GM21390 (cell line): ENCODE data around the gene GAREM1.
"Not testable (repeated sequence)": the region's sequence is repeated elsewhere in the genome, so short reads cannot be mapped to it uniquely, and the experiment has no call there.

Experiments used
- ATAC-seq: cut with Tn5 transposase; IDR thresholded peaks from one replicate; pipeline ENCODE4 v1.9.1; 2021; ENCODE audit not compliant: unreplicated experiment

The GAREM1 gene

DNA sequence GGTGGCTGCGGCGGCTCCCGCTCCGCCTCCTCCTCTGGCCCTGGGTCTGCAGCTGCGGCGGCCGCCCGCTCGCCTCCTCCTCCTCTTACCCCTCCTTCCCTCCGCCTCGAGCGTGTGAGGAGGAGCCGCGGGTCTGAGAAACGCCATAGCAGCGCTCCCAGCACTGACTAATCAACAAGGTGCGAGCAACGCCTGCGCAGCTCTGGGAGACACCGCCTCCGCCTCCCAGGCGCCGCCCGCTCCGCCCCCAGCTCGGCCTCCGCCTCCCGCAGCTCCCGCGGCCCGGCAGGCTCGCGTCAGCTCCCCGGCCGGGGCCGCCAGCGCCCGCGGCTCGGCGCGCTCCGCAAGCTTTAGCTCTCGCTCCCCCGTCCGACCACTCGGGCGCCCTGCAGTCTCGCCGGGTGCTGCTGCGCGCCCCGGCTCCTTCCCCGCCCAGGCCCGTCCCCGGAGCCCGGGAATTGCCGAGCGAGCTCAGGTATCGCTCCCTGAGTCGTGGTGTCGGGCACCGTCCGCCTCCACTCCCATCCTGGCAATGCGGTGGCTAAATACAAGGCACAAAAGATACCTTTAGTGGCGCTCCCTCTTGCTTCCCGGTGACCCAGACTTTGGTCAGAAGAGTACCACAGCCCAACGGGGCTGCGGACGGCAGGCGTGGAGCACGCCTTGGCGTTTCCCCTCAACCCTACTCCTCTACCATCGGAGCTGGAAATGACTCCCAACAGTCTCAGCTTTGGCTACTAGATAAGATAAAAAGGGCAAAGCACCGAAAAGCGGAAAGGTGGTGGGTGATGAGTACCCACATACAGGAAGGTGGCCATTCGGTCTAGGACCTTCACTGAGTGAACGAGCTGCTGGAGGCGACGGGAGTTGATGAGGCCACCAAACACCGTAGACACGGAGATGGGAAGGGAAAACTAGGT lies at the start of gene GAREM1:
TSS of gene GAREM1 (minus strand) at position 169 of the 920 bp plus-strand sequence. CDS start 454 bp downstream, outside the sequence.
- peak; percentile 98 for ATAC-seq

DNA sequence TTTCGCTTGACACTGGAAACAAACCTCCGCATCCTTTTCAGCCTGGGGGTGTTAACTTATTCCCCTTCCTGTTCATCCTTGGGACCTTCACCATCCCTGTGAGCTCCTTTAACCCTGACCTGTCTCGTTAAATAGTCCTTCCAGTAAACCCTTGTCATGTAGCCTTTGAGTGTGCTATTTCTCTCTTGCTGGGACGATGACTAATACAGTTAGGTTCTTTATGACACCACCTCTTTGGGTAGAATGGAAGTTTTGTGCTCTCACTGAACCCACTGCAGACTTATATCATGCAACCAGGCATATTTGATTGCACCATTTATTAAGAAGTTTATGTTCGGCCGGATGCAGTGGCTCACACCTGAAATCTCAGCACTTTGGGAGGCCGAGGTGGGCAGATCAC lies 40.5 kb upstream of the GAREM1 start:
- no peak for ATAC-seq

DNA sequence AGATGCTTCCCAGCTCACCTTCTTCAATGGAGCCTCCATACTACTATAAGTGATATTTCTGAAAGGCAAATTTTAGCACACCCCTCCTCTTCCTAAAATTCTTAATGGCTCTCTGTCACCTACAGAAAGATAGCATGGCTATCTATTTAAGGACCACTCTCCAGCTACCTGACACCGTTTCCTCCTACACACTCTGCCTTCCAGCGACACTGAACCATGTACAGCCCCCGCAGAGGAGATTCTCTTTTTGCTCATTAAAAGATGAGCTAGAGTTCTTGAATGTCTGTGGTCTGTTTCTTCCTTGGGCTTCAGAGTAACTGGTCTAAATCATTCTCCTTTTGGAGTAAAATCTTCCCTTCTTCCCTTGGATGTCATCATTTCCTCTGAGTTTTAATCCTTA lies 38.4 kb upstream of the GAREM1 start:
- ATAC-seq, result no peak

DNA sequence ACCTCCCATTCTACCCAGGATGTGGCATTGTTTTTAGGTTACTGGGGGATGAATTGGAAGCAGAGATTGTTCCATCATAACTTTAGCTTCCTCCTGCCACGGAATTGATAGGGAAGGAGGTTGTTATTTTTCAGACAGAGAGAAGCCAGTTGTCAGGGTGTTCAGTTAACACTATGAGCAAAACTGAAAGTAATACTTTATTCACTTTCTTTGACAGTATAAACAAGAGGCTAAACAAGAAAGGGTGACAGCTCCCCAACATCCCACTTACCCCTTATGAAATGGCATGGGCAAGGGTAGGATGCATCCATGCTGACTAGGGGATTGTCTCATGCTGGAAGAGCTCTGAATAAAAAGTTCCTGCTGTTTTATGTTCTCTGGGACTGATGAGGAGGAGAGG lies 36.4 kb upstream of the GAREM1 start:
- no peak for ATAC-seq

DNA sequence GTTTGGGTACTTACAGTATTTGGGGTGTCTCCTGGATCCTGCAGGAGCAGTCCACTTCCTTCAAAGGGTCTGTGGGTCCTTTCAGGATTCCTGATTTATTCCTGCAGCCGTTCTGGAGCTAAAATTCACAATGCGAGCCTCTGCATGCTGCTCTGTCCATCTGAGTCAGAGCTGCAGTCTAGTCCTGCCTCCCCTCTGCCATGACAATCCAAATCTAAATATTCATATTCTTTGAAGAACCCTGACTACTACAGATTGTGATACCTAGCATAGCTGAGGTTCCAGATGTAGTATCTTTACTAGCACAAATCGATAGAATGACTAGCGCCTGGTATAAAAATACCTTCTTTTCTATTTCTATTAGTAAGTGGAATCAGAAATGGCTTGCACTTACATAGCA lies 31.3 kb upstream of the GAREM1 start:
- ATAC-seq, result no peak

DNA sequence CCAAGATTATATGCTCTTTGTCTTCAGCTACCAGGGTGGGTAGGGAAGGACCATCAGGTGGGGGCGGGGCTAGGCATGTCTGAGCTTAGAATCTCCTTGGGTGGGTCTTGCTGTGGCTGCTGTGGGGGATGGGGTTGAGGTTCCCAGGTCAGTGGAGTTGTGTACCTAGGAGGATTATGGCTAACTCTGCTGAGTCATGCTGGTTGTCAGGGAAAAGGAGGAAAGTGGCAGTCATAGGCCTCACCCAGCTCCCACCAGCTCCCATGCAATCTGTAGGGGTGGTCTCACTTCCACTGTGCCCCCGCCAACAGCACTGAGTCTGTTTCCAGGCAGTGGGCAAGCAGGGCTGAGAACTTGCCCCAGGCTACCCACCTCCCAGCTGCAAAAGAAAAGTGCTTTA lies 30.6 kb upstream of the GAREM1 start:
- not testable (repeated sequence) for ATAC-seq

DNA sequence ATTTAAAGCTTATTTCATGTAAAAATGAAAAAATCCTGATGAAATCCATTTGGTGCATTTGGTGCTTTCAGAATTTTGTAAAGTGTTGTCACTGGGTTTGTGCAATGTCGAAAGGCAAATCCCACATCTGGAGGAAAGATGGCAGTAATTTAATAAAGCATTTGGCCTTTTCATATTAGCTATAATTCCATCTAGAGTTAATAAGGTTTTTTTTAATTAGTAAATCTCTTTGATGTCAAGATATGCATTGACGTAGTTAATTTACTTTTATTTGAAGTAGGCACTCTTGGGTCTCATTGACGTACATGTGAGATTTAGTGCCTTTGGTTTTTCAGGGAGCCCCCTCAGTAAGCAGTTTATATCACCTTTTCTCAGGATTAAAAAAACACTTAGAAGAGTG lies 12.3 kb upstream of the GAREM1 start:
- no peak for ATAC-seq

DNA sequence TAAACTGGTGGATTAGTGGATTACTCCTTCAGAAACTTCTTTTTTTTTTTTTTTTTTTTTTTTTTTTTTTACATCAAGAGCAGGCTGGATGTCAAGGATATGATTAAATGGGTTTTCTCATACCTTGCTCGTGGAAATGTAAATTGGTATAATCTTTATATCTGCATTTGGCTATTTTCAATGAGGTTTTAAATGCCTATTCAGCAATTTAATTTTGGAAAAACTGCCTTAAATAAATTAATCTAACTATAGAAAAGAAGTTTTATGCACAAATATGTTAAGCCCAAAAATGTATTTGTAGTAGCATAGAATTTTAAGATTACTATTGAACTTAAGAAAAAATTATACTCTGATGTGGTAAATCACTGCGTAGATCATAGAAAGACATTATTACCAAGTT lies 11.4 kb upstream of the GAREM1 start:
- no peak for ATAC-seq

DNA sequence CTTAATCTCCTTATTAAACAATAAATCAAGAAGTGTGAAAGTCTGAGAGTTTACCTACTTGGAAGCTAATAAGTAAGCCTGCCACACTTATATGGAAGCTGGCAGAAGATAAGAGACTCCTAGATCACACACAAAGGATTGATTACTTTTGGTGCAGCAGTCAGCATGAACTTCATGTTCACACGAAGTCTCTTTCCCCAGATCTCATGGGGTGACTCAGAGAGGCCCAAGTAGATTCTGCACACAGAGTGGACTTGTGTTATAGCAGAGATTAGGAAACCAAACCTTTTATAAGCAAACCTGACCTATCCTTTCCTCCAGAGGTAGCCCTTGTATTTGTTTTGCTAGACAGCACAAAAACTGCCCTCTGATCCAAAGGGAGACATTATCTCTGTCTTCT lies 9.9 kb upstream of the GAREM1 start:
- ATAC-seq, result no peak

DNA sequence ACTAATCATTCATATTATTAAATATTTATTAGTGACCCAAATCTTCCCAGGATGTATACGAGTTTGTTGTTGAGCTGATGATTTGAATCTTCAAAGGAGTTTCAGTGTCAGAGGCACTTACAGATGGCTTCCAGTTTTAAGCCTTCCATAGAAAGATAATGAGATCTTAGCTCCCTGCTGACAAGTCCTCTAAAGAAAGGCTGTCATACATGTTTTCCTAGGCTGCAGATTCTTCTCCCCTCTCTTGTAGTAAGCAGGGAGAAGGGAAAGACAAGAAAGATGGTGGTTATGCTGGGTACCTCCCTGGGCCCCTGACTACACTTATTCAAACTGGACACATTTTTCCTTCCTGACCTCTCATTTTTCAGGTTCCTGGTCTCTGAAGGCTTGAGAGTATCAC lies 8.1 kb upstream of the GAREM1 start:
- no peak for ATAC-seq

DNA sequence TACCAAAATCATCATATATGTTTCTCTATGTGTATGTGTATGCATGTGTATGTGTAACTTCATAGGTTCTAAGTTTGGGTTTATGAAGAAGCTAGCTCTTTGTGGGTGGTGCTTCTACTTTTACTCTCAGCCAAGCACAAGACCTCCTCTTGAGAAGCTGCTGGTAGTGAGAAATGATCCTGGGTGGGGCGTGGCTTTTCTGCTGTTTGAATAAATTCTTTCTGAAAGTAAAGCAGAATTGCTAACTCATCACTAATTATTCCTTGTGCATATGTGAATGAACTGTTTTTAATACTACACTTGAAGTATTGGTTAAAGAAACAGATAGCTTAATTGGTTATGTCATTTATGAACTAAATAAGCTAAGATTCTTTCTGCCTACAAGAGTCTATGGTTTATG lies 7.6 kb upstream of the GAREM1 start:
- ATAC-seq, result no peak

DNA sequence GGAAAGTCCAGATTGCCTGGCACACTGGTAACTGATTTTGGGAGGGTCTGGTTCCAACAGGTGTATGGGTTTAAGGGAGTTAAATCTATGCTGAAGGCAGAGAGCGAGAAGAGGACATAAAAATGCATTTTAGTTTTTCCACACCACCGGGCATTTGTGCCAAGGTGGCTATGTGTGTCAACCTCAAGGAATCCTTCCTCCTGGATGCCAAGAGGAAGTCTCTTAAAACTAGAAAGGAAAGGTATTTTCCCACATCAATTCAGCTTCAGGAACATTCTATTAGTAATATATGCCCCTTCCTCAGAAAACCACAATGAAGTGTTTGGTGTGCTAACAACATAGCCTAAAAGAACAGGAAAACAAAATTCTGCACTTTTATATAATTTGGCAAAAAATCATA lies 5.4 kb upstream of the GAREM1 start:
- no peak for ATAC-seq

DNA sequence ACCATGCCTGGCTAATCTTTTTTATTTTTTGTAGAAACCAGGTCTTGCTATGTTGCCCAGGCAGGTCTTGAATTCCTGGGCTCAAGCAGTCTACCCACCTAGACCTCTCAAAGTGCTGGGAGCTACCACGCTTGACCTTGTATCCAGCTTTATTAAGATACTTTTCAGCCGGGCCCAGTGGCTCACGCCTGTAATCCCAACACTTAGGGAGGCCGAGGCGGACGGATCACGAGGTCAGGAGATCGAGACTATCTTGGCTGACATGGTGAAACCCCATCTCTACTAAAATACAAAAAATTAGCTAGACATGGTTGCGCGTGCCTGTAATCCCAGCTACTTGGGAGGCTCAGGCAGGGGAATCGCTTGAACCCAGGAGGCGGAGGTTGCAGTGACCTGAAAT lies 4.4 kb upstream of the GAREM1 start:
- ATAC-seq, result not testable (repeated sequence)

DNA sequence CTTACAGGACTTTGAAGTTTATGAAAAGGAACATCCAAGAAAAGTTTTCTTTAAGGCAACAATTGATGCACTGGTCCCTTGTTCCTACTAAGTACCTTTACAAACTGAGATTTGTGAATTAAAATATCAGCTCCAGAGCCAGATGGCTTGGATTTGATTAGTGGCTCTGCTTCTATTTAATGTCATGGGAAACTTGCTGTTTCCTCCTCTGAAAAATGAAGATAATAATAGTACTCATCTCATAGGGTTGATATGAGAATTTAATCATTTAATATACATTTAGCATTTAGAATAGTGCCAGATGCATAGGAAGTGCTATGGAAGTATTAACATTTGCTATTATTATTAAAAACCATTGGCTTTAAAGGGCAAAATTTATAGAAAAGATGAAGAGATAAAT lies 2.6 kb upstream of the GAREM1 start:
- ATAC-seq, result no peak

DNA sequence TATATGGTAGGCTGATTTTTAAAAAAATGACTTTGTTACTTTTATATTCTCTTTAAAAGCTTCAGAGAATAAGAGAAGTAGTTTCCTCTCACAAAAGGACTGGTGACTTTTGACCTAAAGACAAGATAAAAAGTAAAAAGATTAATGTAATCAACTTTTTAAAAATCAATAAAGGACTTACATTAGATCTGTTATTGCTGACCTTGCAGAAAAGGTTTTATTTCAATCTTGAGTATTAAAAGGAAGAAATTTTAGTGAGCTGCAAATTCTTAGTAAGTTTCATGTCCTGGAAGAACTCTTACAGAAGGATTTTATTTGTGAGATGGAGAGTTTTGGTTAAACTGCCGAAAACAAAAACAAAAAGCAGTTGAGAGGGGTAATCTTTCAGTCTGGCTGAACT lies 2.2 kb upstream of the GAREM1 start:
- ATAC-seq, result no peak

DNA sequence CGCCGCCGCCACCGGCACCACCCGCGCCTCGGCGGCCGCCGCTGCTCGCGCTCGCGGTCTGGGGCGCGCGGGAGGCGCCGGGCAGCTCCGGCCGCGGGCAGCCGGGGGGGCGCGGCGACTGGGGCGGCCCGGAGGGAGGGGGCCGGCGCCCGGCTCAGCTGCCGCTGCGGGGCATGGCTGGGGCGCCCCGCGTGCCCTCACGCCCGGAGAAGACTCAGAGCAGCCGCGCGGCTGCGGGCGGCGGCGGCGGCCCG lies 295 bp downstream of the GAREM1 start:
- ATAC-seq, result no peak

DNA sequence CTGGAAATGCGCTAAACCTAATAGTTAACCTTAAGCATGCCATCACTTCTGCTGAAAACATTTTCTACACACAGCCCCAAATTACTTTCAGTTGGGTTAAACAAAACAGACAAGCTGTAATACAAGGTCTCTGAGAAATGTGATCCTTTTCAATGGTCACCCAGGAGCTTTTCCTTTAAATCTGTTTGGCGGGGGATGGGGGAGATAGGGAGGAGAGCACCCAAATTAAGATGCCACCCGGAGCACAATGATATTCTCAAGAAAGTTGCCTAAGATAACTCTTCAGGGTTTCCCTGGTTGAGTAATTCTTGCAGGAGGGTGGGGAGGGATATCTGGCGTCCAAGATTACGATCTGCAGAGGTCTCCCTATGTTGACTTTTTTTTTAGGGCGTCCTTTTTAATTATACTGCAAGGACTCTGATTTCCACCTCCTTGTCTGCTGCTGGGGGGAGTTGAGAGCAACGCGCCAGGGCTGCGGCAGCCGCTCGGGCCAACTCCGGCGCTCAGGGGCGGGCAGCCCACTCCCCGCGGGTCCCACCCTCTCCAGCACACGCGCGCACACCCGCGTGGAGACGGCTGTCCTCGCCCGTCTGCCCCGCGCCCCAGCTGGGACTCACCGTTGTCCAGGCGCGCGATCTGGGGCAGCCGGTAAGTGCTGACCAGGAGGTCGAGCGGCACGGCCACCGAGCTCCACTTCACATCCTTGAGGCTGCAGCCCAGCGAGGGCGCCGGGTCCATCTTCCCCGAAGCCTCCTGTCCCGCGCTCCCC lies 807 bp downstream of the GAREM1 start:
- ATAC-seq, result peak; percentile 3

DNA sequence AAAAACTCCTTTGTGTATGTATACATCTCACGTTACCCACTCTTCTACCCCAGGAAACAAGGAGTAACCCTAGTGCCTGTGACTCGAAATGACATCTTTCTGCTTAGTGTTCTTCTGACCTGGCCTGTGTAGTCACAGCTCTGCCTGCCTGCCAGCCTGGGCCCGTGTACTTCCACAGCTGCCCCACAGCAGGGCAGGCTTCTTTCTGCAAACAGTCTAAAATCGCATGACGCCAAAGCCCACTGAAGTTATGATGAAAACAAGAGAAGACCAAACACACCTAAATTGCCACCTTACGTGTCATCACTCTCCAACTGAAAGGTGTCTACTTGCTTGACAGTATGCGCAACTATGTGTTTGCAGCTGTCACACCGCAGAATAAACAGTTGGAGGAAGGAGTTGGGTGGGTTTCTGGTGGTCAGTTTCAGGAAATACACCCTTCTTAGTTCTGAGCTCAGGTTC lies 1.5 kb downstream of the GAREM1 start:
- no peak for ATAC-seq

DNA sequence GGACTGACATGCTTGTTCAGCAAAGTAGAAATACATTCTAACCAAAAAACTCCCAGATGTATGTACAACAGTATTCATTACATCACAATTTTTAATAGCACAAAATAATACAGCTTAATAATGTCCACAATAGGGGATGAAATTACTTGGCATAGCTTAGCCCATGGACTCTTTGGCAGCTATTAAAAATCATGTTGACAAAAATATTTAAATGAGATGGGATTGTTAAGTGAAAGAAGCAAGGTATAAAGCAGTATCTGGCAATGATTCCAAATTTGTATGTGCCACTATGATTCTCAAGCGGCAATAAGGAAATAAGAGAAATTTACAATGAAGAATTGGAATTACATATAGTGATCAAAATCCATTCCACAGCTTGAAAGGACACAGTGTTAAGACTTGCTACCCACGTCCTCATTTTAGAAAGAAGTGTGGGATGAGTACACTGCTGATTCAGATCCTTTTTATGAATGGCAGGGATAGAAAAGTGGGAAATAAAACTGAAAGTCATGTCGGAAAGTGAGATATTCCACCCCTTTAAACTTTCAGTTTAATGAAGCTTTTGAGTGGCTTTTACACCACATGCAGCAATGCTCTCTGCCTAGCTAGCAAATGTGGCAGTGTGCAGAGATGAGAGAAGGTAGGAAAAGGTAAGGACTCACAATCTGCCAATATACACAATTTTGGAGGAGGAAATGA lies 2.4 kb downstream of the GAREM1 start:
- ATAC-seq, result no peak

DNA sequence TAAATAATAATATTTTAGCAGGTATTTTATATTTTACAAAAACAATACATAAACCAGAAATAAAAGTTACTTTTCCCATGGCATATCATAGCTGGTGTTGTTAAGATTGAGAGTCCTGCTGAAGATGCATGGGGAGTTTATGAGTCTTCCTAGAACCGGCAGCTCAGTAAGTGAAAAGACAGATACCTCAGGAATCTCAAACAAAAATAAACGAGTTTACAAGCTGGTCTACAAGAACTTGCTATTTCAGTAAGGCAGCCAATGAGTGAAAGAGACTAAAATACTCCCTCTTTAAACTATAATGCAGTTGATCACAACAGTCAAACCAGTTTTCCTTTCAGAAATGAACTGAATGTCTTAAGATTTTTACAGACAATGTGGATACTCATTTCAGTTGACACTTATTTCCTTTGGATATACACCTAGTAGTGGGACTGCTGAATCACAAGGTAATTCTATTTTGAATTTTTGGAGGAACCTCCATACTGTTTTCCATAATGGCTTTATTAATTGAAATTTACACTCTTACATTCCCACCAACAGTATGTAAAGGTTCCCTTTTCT lies 8.9 kb downstream of the GAREM1 start:
- no peak for ATAC-seq

DNA sequence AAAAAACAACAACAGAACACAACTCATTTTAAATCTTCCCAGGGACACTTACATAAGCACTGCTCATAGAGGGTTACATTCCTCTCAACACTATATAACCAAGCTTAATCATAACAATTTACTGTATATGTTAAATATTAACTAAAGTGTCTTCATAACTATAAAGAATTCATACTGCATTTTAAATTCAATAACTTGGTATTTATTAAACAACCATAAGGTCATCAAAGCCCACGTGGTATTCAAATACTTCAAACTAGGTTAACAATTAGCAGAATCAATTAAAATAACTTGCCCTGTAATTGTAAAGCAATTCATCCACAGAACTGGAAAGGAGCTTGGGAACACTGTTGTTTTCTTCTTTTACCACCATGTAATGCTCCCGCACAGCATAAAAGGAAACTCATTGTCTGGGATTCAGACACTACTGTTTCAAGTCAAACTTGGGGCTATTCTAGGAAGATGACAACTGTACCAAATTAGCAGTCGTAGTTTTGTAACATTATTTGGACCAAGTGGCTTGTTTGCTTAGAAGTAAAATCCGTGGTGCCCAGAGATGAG lies 10.4 kb downstream of the GAREM1 start:
- no peak for ATAC-seq
